GM23338 (cell line): Measurements from ENCODE around the gene IER3IP1. TPM values are rescaled to one million over a fixed set of nuclear protein-coding genes. Genes with fewer than 3 reads are reported as not detected.

Source experiments
- polyA plus RNA-seq: library from polyadenylated mRNA; unstranded; fragments of >200 nt; fragmentation: Nextera tagmentation; extraction: Ambion mirVana; gene quantifications from 2 replicates; pipeline ENCODE4 v1.2.1, GENCODE V29; 2016
- small RNA-seq: library from RNA; depleted of rRNA; stranded (forward); fragments of <200 nt; gene quantifications from one replicate; pipeline ENCODE3, GENCODE V24; 2014; ENCODE audit warnings: low replicate concordance
- total RNA-seq: library from RNA; depleted of rRNA; stranded (reverse); fragments of >200 nt; shearing (Covaris generic); gene quantifications from 2 replicates; pipeline ENCODE4 v1.2.3, GENCODE V29; 2014; rRNA removed

The IER3IP1 gene
- total and polyA plus RNA-seq, 2 experiments from 2014 or later = 12.2 to 24.0 TPM

Small RNA genes within 50 kb of the gene (small RNA-seq; reads per million reads assigned to genes)
- gene AC012254.4 = not detected

Other genes with a start within 250 kb of the IER3IP1 start
- not detected in 2 replicates for gene ELOA2, start 140.7 kb downstream of the IER3IP1 start, total RNA-seq
- gene ELOA2, start 140.7 kb downstream of the IER3IP1 start, polyA plus RNA-seq = 0.17 TPM in 1 of 2 replicates, not detected in the other
- gene HDHD2, start 25.9 kb downstream of the IER3IP1 start, total RNA-seq = 26.8 and 32.2 TPM in 2 replicates
- gene HDHD2, start 25.9 kb downstream of the IER3IP1 start, polyA plus RNA-seq = 17.3 and 25.9 TPM in 2 replicates
- gene SKOR2, start 75.3 kb upstream of the IER3IP1 start, total RNA-seq = 0.42 TPM in 1 of 2 replicates, not detected in the other
- 0.10 TPM in 1 of 2 replicates, not detected in the other for gene SKOR2, start 75.3 kb upstream of the IER3IP1 start, polyA plus RNA-seq